SIG-M5 treated with dmso at 0.1 percent for 504 hours (cell line): ENCODE measurements around the gene NANOS2.

Experiments used
- DNase-seq: peaks from one replicate; lab custom pipeline; 2025; ENCODE audit not compliant: unreplicated experiment; lab: John Stamatoyannopoulos, UW

The NANOS2 gene

DNA sequence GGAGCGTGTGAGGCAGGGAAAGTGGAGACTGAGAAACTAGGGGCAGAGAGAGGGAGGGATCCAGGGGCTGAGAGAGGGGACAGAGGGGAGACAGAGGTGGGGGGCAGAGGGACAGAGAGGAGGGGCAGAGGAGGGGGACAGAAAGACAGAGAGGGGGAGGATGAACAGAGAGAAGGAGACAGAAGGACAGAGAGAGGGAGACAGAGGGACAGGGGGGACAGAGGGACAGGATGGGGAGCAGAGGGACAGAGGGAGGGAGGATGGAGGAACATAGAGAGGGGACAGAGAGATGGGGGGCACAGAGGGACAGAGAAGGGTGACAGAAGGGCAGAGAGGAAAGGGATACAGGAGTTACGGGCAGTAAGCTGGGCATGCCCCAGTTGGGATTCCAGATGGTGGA is 14.7 kb upstream of the NANOS2 start:
- DNase-seq, result no peak

- DNase-seq, result peak; percentile 75
These were observed 13.1 kb upstream of the NANOS2 start for GRCh38 chr19:45927565-45928261.

DNA sequence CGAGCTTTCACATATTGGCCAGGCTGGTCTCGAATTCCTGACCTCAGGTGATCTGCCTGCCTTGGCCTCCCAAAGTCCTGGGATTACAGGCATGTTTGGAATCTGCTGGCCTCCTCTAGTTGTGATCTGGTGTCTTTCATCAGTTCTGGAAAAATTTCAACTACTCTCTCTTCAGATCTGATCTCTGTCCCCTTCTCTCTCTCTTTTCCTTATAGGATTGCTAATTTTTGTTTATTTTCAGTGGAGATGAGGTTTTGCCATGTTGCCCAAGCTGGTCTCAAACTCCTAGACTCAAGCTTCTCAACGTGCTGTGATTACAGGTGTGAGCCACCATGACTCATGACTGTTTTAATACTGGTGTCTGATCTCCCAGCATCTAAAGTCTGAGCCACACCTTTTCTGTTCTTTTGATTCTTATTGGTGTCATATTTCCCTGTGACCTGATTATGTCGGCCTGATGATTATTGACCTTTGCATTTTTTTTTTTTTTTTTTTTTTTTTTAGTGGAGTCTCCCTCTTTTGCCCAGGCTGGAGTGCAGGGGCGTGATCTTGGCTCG is 10.4 kb upstream of the NANOS2 start:
- DNase-seq, result no peak

DNA sequence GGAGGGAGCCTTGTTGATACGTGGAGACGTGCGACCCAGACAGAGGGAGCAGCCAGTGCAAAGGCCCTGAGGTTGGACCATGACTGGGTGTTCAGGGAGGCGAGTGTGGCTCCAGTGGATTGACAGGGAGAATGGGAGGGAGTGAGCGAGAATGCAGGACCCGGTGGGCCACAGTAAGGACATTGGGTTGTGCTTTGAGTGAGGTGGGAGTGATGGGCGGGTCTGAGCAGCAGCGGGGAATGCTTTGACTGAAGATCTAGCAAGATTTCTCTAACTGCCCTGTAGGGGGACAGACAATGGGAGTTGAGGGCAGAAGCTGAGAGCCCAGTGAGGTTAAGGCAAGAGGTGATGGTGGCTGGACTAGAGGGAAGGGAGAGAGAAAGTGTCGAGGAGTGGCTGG is 7.7 kb upstream of the NANOS2 start:
- no peak for DNase-seq

- no peak for DNase-seq
These were observed 5.9 kb upstream of the NANOS2 start for GRCh38 chr19:45920458-45920857.

DNA sequence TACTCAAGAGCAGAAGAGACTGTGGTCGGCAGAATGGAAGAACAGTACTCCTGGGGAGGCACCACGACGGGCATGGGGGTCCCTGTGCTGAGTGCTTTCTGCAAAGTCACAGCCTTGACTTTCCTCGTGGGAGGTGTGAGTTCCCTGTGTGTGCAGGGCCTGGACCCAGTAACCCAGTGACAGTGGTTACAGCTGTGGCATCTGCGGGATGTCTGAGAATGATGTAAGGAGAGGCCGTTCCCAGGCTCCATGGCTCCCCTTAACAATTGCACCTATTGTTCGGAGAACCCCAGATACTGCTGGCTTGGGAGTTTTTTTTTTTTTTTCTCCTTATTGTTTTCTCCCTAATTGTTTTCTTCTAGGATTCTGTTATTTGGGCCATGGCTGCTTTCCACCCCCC is 5.1 kb upstream of the NANOS2 start:
- DNase-seq, result no peak

GRCh38 chr19:45918721-45919120 is 4.1 kb upstream of the NANOS2 start:
- DNase-seq, result no peak

DNA sequence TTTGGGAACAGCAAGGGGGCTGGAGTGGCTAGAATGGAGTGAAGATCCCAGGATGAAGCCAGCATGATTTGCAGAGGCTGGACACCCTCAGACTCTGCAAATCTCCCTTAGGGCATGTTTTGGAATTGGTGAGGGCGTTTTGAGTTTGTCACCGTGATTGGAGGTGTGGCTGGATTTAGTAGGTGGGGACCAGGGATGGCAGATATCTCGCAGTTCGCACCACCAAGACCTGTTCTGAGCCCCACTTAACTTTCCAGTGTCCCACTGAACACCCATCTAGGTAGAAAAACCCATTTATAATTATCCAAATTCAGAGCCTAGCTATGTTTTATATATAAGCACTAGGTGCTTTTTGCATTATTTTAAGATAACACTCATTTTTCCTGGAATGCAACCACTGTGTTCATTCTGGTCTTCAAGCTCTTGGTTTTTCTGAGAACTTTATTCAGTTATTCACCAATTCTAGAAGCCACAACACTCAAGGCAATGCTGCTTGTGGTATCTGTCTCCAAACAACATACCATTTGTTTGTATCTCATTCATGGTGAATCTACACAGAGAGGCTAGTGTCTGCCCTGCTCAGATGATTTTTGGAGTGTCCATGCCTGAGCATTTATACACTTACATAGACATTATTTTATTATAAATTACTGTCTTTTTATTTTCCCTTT is 3.0 kb upstream of the NANOS2 start:
- no peak for DNase-seq

DNA sequence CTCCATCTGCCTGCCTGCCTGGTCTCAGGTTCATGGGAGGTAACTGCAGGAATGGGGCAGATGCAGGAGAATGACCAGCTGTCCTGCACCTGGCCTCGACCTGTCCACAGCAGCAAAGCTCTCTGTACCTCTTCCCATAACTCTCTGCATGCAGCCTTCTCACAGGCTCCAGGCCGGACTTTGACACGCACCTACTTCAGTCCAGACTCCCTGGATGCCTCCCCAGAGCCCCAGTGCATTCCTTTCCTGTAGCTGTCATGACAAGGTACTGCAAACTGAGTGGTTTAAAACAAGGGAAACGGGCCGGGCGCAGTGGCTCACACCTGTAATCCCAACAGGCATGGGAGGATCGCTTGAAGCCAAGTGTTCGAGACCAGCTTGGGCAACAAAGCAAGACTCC is 3.3 kb downstream of the NANOS2 start:
- DNase-seq, result no peak

GRCh38 chr19:45908956-45909355 is 5.6 kb downstream of the NANOS2 start:
- no peak for DNase-seq

GRCh38 chr19:45906221-45906620 is 8.4 kb downstream of the NANOS2 start:
- DNase-seq, result no peak

DNA sequence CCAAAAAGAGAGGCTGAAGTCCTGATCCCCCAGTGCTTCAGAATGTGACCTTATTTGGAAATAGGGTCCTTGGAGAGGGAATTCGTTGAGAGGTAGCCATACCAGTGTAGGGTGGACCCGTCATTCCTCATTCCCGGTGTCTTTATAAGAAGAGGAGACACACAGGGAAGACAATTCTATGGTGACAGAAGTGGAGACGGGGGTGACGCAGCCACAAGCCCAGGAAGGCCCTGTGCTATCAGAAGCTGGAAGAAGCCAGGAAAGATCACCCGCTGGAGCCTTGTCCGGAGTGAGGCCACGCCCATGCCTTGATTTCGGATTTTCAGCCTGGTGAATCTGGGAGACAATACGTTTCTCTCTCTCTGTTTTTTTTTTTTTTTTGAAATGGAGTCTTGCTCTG is 9.6 kb downstream of the NANOS2 start:
- DNase-seq, result no peak

DNA sequence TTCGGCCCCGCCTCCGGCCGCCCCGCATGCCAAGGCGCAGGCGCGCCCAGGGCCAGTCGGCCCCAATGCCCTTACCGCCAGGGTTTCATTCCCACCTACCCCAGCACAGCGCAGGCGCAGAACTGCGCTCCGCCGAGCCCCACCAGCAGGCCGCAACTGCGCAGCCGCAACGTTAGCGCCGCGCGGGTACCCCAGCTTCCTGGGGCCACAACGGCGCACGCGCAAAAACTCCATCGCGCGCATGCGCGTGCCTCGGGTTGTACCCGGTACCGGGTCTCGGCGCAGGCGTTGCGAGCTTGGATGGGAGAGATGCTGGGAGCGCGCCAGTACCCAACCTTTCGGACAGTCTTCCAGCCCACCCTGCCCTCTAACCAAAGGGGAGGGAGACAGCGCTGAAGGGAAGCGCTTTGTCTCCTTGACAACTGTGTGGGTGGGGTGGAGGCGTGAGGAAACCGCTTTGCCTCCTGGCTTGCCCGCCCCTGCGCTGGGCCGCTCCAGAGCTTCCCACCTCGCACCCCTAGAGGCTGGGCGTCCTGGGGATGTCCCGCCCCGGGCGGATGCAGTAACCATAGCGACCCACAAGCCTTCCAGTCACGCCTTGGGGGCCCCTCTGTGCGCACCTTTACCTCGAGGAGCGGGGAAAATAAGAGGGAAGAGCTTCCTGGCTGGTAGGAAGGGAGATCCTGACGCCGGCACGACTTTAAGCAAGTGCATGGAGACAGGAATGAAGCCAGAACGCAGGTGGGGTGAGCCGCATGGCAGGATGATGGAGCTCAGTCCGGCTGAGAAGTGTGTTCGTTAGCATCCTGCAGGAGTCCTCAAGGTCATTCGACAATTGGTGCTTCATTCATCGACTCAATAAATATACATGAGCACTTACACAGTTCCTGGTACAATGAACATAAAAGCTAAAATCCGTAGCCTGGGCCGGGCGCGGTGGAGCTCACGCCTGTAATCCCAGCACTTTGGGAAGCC is 11.6 kb downstream of the NANOS2 start:
- peak; percentile 89 for DNase-seq

DNA sequence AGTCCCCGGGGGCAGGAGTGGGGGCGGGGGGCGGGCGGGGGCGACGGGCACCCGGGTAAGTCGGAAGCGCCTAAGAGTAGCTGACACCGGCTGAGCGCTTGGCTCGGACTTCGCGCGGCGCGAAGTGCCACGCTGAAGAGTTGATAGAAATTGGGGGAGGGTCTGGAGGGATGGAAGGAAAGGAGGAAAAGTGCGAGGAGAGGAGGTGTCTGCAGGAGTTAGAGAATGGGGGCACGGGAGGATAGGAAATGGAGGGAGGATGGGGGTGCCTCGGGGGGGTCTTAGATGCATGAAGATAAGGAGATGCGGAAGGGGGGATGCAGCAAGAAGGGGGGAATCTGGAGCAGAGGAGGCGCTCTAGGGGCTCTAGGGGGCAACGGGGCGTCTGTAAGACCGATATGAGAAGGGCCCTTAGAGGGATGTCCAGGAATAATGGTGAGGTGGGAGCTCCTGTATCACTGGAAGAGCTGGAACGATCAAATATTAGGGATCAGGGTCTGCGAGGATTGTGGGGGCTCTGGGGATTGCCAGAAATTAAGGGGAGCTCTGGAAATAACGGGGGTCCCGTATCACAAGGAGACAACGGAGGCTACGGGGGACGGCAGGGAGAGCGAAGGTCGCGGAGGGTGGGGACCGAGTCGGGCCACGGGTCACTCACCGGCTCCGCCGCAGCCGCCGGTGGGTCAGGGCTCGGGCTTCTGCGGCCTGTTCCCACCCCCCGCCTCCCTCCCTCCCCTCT is 12.5 kb downstream of the NANOS2 start, which contains the start of gene MYPOP:
Gene MYPOP (minus strand): TSS at position 702 of the 739 bp plus-strand sequence. CDS start 840 bp downstream, outside the sequence.
- no peak for DNase-seq

GRCh38 chr19:45901432-45901911 is 13.1 kb downstream of the NANOS2 start:
- peak; percentile 59 for DNase-seq

- no peak for DNase-seq
These were observed 13.7 kb downstream of the NANOS2 start for GRCh38 chr19:45900738-45901431.

GRCh38 chr19:45899919-45900589 is 14.5 kb downstream of the NANOS2 start:
- no peak for DNase-seq

- no peak for DNase-seq
These were observed 15.3 kb downstream of the NANOS2 start for GRCh38 chr19:45899253-45899652.

GRCh38 chr19:45897261-45897812 is 17.2 kb downstream of the NANOS2 start:
- no peak for DNase-seq
